ENCODE results near the gene FARP2. TPM values are rescaled to one million over a fixed set of nuclear protein-coding genes. Genes with fewer than 3 reads are reported as not detected.

Gene FARP2
- total RNA-seq, 1 donor from 2014 or later: 54.5 TPM

DNA sequence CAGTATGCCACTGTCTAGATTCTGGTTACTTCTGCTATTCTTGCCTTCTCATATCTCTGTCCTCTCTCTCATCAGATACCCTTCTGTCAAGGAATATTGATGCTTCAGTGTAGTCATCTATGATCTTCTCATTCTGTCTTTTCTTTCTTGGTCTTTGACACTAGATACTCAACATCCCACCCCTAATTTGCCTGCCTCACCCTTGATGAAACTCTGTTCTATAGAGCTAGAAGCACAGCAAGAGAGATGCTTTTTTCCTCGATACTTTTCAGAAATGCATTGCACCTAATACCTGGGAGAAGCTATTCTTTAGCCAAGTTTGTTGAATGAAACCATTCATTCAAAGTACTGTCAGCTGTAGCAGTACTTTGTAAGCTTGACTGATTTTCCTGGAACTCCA is 30.8 kb upstream of the FARP2 start:
- Mint-ChIP-seq H3K4me1 (ENCODE audit: unreplicated experiment) (peaks cover 29% of the 10 kb centered on the region), H3K27ac (ENCODE audit: unreplicated experiment) (no peak overlapping the region)

GRCh38 chr2:241329669-241330615 is 26.1 kb upstream of the FARP2 start:
- H3K9me3 Mint-ChIP-seq (ENCODE audit: unreplicated experiment): no peaks in the 10 kb centered on the region
- DNase-seq (ENCODE audit: extremely low spot score, unreplicated experiment): no peak
- H3K4me1 Mint-ChIP-seq (ENCODE audit: unreplicated experiment): peaks cover 1% of the 10 kb centered on the region
- H3K27me3 Mint-ChIP-seq (ENCODE audit: unreplicated experiment): no peaks in the 10 kb centered on the region
- TF ChIP-seq, protein P1, sequence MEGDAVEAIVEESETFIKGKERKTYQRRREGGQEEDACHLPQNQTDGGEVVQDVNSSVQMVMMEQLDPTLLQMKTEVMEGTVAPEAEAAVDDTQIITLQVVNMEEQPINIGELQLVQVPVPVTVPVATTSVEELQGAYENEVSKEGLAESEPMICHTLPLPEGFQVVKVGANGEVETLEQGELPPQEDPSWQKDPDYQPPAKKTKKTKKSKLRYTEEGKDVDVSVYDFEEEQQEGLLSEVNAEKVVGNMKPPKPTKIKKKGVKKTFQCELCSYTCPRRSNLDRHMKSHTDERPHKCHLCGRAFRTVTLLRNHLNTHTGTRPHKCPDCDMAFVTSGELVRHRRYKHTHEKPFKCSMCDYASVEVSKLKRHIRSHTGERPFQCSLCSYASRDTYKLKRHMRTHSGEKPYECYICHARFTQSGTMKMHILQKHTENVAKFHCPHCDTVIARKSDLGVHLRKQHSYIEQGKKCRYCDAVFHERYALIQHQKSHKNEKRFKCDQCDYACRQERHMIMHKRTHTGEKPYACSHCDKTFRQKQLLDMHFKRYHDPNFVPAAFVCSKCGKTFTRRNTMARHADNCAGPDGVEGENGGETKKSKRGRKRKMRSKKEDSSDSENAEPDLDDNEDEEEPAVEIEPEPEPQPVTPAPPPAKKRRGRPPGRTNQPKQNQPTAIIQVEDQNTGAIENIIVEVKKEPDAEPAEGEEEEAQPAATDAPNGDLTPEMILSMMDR (IDR thresholded peaks at IDR 0.05): no peak
- no peak overlapping the region for H3K27ac Mint-ChIP-seq (ENCODE audit: unreplicated experiment)
- H3K4me3 Mint-ChIP-seq (ENCODE audit: unreplicated experiment): no peak overlapping the region
- peaks cover 56% of the 10 kb centered on the region for H3K36me3 Mint-ChIP-seq (ENCODE audit: unreplicated experiment)

More for the DNA sequence above, 30.8 kb upstream of the FARP2 start:
- TF ChIP-seq, protein P1 (IDR thresholded peaks at IDR 0.05): no peak
- H3K36me3 Mint-ChIP-seq (ENCODE audit: unreplicated experiment): peaks cover 38% of the 10 kb centered on the region
- no peak for DNase-seq (ENCODE audit: extremely low spot score, unreplicated experiment)
- H3K27me3 Mint-ChIP-seq (ENCODE audit: unreplicated experiment): no peaks in the 10 kb centered on the region
- H3K4me3 Mint-ChIP-seq (ENCODE audit: unreplicated experiment): no peak overlapping the region
- no peaks in the 10 kb centered on the region for H3K9me3 Mint-ChIP-seq (ENCODE audit: unreplicated experiment)

DNA sequence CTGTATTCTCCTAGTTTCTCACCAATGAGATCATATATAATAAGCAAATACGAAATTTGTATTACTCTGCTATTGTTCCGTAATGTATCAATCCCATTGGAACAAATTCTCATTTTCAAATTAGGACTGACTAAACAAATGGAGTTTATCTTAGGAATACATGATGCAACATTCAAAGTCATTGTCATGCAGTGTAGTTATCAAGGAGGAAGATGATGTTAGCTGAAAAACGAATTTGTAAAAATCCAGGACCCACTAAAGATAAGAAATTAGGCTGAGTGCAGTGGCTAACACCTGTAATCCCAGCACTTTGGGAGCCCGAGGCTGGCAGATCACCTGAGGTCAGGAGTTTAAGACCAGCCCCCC is 25.5 kb upstream of the FARP2 start:
- Mint-ChIP-seq H3K27me3 (ENCODE audit: unreplicated experiment) (no peaks in the 10 kb centered on the region), H3K4me1 (ENCODE audit: unreplicated experiment) (peaks cover 1% of the 10 kb centered on the region), H3K27ac (ENCODE audit: unreplicated experiment) (no peak overlapping the region), H3K9me3 (ENCODE audit: unreplicated experiment) (no peaks in the 10 kb centered on the region), H3K36me3 (ENCODE audit: unreplicated experiment) (peaks cover 55% of the 10 kb centered on the region), H3K4me3 (ENCODE audit: unreplicated experiment) (no peak overlapping the region)
- no peak for DNase-seq (ENCODE audit: extremely low spot score, unreplicated experiment)
- TF ChIP-seq, protein P1 (IDR thresholded peaks at IDR 0.05): no peak

DNA sequence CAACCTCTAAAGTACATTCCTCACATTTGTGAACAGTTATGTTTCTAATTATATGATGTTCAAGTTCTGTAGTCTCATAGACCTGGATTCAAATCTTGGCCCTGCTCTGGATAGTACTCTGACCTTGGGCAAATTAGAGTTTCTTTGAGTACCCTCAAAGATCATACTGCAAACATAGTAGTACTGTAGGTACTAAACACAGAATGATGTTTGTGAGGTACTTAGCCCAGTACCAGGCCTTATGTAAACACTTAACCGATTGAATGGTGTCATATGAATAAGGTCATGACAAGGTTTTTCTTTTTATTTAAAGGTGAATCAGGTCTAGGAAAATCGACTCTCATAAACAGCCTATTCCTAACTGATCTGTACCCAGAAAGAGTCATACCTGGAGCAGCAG is 21.3 kb upstream of the FARP2 start:
- Mint-ChIP-seq H3K9me3 (ENCODE audit: unreplicated experiment) (no peaks in the 10 kb centered on the region), H3K4me3 (ENCODE audit: unreplicated experiment) (no peak overlapping the region), H3K4me1 (ENCODE audit: unreplicated experiment) (no peaks in the 10 kb centered on the region), H3K27ac (ENCODE audit: unreplicated experiment) (no peak overlapping the region), H3K36me3 (ENCODE audit: unreplicated experiment) (peaks cover 50% of the 10 kb centered on the region), H3K27me3 (ENCODE audit: unreplicated experiment) (no peaks in the 10 kb centered on the region)
- TF ChIP-seq, protein P1 (IDR thresholded peaks at IDR 0.05): no peak
- no peak for DNase-seq (ENCODE audit: extremely low spot score, unreplicated experiment)

GRCh38 chr2:241339839-241340630 is 16.1 kb upstream of the FARP2 start:
- H3K27ac Mint-ChIP-seq (ENCODE audit: unreplicated experiment): no peak overlapping the region
- peaks cover 64% of the 10 kb centered on the region for H3K36me3 Mint-ChIP-seq (ENCODE audit: unreplicated experiment)
- no peak for DNase-seq (ENCODE audit: extremely low spot score, unreplicated experiment)
- H3K4me3 Mint-ChIP-seq (ENCODE audit: unreplicated experiment): no peak overlapping the region
- no peaks in the 10 kb centered on the region for H3K4me1 Mint-ChIP-seq (ENCODE audit: unreplicated experiment)
- no peaks in the 10 kb centered on the region for H3K9me3 Mint-ChIP-seq (ENCODE audit: unreplicated experiment)
- H3K27me3 Mint-ChIP-seq (ENCODE audit: unreplicated experiment): no peaks in the 10 kb centered on the region
- TF ChIP-seq, protein P1 (IDR thresholded peaks at IDR 0.05): no peak
